ENCODE results near the gene ATP13A3.

The ATP13A3 gene

GRCh38 chr3:194469977-194470376 lies 16.8 kb downstream of the ATP13A3 start:
- no peak for TF ChIP-seq CTCF (IDR thresholded peaks at IDR 0.05; ENCODE audit: control extremely low read depth, extremely low read depth, low read depth, missing control alignments)
- POLR2A ChIA-PET: no interaction called here

GRCh38 chr3:194468086-194468485 lies 18.7 kb downstream of the ATP13A3 start:
- TF ChIP-seq CTCF (IDR thresholded peaks at IDR 0.05; ENCODE audit: control extremely low read depth, extremely low read depth, low read depth, missing control alignments): no peak
- ChIA-PET POLR2A (no interaction called here), CTCF (interaction anchor here (1.0 to 2.7 kb wide), 4 partner anchors 9 to 127 kb away, joined by 3 to 13 read pairs (median 4); no protein-coding TSS in a partner anchor)
- no peak for DNase-seq (ENCODE audit: extremely low spot score)

More at GRCh38 chr3:194469977-194470376, 16.8 kb downstream of the ATP13A3 start:
- CTCF ChIA-PET: interaction anchor here (0.9 to 5.0 kb wide), 4 partner anchors 11 to 124 kb away, joined by 3 to 55 read pairs (median 6); no protein-coding TSS in a partner anchor
- DNase-seq (ENCODE audit: extremely low spot score): no peak

GRCh38 chr3:194466761-194467356 lies 19.9 kb downstream of the ATP13A3 start:
- no peak for DNase-seq (ENCODE audit: extremely low spot score)
- ChIA-PET CTCF (interaction anchor here (1.0 to 2.7 kb wide), 5 partner anchors 10 to 128 kb away, joined by 3 to 13 read pairs (median 5); no protein-coding TSS in a partner anchor), POLR2A (no interaction called here)
- no peak for TF ChIP-seq CTCF (IDR thresholded peaks at IDR 0.05; ENCODE audit: control extremely low read depth, extremely low read depth, low read depth, missing control alignments)

GRCh38 chr3:194465920-194466570 lies 20.8 kb downstream of the ATP13A3 start:
- ChIA-PET POLR2A (no interaction called here), CTCF (interaction anchor here (0.9 to 2.7 kb wide), 4 partner anchors 11 to 205 kb away, joined by 3 to 13 read pairs (median 6); no protein-coding TSS in a partner anchor)
- TF ChIP-seq CTCF (IDR thresholded peaks at IDR 0.05; ENCODE audit: control extremely low read depth, extremely low read depth, low read depth, missing control alignments): no peak
- DNase-seq (ENCODE audit: extremely low spot score): no peak

GRCh38 chr3:194465246-194465645 lies 21.6 kb downstream of the ATP13A3 start:
- DNase-seq (ENCODE audit: extremely low spot score): no peak
- no peak for TF ChIP-seq CTCF (IDR thresholded peaks at IDR 0.05; ENCODE audit: control extremely low read depth, extremely low read depth, low read depth, missing control alignments)
- POLR2A ChIA-PET: no interaction called here
- CTCF ChIA-PET: interaction anchor here (0.9 kb wide), 1 partner anchor 206 kb away, joined by 3 read pairs; no protein-coding TSS in a partner anchor

GRCh38 chr3:194464692-194465091 lies 22.1 kb downstream of the ATP13A3 start:
- ChIA-PET POLR2A (no interaction called here), CTCF (no interaction called here)
- no peak for DNase-seq (ENCODE audit: extremely low spot score)
- TF ChIP-seq CTCF (IDR thresholded peaks at IDR 0.05; ENCODE audit: control extremely low read depth, extremely low read depth, low read depth, missing control alignments): no peak
